Gastrocnemius medialis (tissue), 4 donors: Measurements from ENCODE around the gene TGM3.

Source experiments
- POLR2A ChIP-seq, 2 donors: fragments of 450-650 bp; IDR thresholded peaks; one replicate each; pipeline ENCODE4 v1.6.1; 2017; ENCODE audit warnings: antibody characterized with exemption in 2 of 2, mild to moderate bottlenecking in 2 of 2, moderate library complexity in 2 of 2
- TF ChIP-seq, protein P1 (sequence below), 5 experiments: fragments of 450-650 bp in 3 of 5; fragments of 200-600 bp in 2 of 5; sonication (generic) in 2 of 5; IDR thresholded peaks in 4 of 5; conservative IDR thresholded peaks in 1 of 5; 1 replicate in 4 of 5; 2 replicates in 1 of 5; pipeline ENCODE4 v1.5.1; 2016 to 2019; ENCODE audit warnings: antibody characterized with exemption in 5 of 5, mild to moderate bottlenecking in 3 of 5, moderate library complexity in 3 of 5

- TF ChIP-seq, protein P1, sequence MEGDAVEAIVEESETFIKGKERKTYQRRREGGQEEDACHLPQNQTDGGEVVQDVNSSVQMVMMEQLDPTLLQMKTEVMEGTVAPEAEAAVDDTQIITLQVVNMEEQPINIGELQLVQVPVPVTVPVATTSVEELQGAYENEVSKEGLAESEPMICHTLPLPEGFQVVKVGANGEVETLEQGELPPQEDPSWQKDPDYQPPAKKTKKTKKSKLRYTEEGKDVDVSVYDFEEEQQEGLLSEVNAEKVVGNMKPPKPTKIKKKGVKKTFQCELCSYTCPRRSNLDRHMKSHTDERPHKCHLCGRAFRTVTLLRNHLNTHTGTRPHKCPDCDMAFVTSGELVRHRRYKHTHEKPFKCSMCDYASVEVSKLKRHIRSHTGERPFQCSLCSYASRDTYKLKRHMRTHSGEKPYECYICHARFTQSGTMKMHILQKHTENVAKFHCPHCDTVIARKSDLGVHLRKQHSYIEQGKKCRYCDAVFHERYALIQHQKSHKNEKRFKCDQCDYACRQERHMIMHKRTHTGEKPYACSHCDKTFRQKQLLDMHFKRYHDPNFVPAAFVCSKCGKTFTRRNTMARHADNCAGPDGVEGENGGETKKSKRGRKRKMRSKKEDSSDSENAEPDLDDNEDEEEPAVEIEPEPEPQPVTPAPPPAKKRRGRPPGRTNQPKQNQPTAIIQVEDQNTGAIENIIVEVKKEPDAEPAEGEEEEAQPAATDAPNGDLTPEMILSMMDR (IDR thresholded peaks at IDR 0.05 in 4 of 5, conservative IDR thresholded peaks at IDR 0.05 in 1 of 5) = no peak
- no peak for TF ChIP-seq POLR2A (IDR thresholded peaks at IDR 0.05)
Observed at GRCh38 chr20:2283706-2284423, 11.9 kb upstream of the TGM3 start.
